ENCODE results near the gene SNAPC2. TPM values are rescaled to one million over a fixed set of nuclear protein-coding genes. Genes with fewer than 3 reads are reported as not detected.

The SNAPC2 gene
- total and polyA plus RNA-seq, 2 of the 13 experiments (the other 11 are each of a cell fraction or from before 2014, with no cell fraction given) = 10.2 to 12.7 TPM

DNA sequence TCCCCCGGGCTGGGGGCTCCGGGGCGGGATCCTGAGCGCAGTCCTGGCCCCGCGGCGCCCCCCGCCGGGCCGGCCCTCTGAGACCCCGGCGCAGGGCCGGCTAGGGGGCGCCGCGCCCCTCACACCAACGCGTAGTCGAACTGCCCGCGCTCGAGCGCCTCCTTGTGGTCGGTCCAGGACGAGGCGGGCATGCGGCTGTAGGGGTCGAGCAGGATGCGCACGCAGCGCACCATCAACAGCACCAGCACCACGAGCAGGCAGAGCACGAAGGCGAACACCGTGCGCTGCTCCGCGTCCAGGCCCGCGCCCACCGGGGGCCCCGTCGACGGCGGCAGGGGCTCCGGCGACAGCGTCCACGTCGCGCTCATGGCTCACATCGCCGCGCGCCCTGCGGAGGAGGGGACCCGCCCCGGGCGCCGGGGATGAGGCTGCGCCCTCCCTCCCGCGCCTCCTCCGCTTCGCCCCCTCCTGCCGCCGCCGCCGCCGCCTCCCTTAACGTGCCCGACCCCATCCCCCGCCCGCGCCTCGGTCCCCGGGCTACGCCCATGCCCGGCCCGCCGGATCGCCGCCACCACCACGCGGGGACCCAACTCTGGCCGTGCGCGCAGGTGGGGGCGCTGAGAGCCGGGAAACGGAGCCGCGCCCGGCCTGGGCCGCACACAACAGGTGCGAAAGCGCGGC, 5.2 kb downstream of the SNAPC2 start (continued):
- TF ChIP-seq, protein P1, sequence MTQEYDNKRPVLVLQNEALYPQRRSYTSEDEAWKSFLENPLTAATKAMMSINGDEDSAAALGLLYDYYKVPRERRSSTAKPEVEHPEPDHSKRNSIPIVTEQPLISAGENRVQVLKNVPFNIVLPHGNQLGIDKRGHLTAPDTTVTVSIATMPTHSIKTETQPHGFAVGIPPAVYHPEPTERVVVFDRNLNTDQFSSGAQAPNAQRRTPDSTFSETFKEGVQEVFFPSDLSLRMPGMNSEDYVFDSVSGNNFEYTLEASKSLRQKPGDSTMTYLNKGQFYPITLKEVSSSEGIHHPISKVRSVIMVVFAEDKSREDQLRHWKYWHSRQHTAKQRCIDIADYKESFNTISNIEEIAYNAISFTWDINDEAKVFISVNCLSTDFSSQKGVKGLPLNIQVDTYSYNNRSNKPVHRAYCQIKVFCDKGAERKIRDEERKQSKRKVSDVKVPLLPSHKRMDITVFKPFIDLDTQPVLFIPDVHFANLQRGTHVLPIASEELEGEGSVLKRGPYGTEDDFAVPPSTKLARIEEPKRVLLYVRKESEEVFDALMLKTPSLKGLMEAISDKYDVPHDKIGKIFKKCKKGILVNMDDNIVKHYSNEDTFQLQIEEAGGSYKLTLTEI (CRISPR knock-in tag; conservative IDR thresholded peaks at IDR 0.05) = no peak
- no peak for TF ChIP-seq SIN3B (IDR thresholded peaks at IDR 0.05; ENCODE audit: low read length)
- TF ChIP-seq ERF (CRISPR knock-in tag; IDR thresholded peaks at IDR 0.05) = peak; percentile 86
- peak; percentile 62; the same call in 1 of the 2 replicates for TF ChIP-seq ZNF329 (CRISPR knock-in tag; IDR thresholded peaks at IDR 0.05; ENCODE audit: low read depth)
- peak; percentile 92 for TF ChIP-seq ZNF777 (CRISPR knock-in tag; IDR thresholded peaks at IDR 0.05)
- TF ChIP-seq, protein P2, sequence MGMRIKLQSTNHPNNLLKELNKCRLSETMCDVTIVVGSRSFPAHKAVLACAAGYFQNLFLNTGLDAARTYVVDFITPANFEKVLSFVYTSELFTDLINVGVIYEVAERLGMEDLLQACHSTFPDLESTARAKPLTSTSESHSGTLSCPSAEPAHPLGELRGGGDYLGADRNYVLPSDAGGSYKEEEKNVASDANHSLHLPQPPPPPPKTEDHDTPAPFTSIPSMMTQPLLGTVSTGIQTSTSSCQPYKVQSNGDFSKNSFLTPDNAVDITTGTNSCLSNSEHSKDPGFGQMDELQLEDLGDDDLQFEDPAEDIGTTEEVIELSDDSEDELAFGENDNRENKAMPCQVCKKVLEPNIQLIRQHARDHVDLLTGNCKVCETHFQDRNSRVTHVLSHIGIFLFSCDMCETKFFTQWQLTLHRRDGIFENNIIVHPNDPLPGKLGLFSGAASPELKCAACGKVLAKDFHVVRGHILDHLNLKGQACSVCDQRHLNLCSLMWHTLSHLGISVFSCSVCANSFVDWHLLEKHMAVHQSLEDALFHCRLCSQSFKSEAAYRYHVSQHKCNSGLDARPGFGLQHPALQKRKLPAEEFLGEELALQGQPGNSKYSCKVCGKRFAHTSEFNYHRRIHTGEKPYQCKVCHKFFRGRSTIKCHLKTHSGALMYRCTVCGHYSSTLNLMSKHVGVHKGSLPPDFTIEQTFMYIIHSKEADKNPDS (CRISPR knock-in tag; IDR thresholded peaks at IDR 0.05) = peak; percentile 61; the same call in 1 of the 2 replicates
- TF ChIP-seq ZNF430 (CRISPR knock-in tag; IDR thresholded peaks at IDR 0.05) = peak; percentile 62; the same call in 1 of the 2 replicates
- TF ChIP-seq ONECUT2 (CRISPR knock-in tag; IDR thresholded peaks at IDR 0.05) = no peak
- TF ChIP-seq SATB2 (CRISPR knock-in tag; IDR thresholded peaks at IDR 0.05) = peak; percentile 84; the same call in 1 of the 2 replicates
- TF ChIP-seq POGZ (CRISPR knock-in tag; IDR thresholded peaks at IDR 0.05) = no peak
- TF ChIP-seq, protein P3, sequence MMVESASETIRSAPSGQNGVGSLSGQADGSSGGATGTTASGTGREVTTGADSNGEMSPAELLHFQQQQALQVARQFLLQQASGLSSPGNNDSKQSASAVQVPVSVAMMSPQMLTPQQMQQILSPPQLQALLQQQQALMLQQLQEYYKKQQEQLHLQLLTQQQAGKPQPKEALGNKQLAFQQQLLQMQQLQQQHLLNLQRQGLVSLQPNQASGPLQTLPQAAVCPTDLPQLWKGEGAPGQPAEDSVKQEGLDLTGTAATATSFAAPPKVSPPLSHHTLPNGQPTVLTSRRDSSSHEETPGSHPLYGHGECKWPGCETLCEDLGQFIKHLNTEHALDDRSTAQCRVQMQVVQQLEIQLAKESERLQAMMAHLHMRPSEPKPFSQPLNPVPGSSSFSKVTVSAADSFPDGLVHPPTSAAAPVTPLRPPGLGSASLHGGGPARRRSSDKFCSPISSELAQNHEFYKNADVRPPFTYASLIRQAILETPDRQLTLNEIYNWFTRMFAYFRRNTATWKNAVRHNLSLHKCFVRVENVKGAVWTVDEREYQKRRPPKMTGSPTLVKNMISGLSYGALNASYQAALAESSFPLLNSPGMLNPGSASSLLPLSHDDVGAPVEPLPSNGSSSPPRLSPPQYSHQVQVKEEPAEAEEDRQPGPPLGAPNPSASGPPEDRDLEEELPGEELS (CRISPR knock-in tag; IDR thresholded peaks at IDR 0.05) = peak; percentile 49; the same call in 1 of the 2 replicates
- peak; percentile 82 for TF ChIP-seq HOXA3 (CRISPR knock-in tag; IDR thresholded peaks at IDR 0.05)
- TF ChIP-seq, protein P4, sequence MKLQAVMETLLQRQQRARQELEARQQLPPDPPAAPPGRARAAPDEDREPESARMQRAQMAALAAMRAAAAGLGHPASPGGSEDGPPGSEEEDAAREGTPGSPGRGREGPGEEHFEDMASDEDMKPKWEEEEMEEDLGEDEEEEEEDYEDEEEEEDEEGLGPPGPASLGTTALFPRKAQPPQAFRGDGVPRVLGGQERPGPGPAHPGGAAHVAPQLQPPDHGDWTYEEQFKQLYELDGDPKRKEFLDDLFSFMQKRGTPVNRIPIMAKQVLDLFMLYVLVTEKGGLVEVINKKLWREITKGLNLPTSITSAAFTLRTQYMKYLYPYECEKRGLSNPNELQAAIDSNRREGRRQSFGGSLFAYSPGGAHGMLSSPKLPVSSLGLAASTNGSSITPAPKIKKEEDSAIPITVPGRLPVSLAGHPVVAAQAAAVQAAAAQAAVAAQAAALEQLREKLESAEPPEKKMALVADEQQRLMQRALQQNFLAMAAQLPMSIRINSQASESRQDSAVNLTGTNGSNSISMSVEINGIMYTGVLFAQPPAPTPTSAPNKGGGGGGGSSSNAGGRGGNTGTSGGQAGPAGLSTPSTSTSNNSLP (IDR thresholded peaks at IDR 0.05; ENCODE audit: low read depth, low read length) = no peak
- no peak for TF ChIP-seq NBN (conservative IDR thresholded peaks at IDR 0.05)
- TF ChIP-seq, protein P5, sequence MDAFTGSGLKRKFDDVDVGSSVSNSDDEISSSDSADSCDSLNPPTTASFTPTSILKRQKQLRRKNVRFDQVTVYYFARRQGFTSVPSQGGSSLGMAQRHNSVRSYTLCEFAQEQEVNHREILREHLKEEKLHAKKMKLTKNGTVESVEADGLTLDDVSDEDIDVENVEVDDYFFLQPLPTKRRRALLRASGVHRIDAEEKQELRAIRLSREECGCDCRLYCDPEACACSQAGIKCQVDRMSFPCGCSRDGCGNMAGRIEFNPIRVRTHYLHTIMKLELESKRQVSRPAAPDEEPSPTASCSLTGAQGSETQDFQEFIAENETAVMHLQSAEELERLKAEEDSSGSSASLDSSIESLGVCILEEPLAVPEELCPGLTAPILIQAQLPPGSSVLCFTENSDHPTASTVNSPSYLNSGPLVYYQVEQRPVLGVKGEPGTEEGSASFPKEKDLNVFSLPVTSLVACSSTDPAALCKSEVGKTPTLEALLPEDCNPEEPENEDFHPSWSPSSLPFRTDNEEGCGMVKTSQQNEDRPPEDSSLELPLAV (CRISPR knock-in tag; conservative IDR thresholded peaks at IDR 0.05; ENCODE audit: low read depth) = no peak
- 0 out of 2 replicates have a peak, but pooled peaks have one; percentile 43 for TF ChIP-seq ZNF263 (CRISPR knock-in tag; IDR thresholded peaks at IDR 0.05)
